Hematopoietic multipotent progenitor cell treated with erythropoietin and hydrocortisone succinate and interleukin-3 and kit ligand, for 8 days (in vitro differentiated cells): ENCODE measurements around the gene RLN3.

ENCODE experiments used
- DNase-seq: peaks from one replicate; pipeline ENCODE4 v3.0.0-alpha.2; 2015

RLN3 gene, protein sequence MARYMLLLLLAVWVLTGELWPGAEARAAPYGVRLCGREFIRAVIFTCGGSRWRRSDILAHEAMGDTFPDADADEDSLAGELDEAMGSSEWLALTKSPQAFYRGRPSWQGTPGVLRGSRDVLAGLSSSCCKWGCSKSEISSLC

DNA sequence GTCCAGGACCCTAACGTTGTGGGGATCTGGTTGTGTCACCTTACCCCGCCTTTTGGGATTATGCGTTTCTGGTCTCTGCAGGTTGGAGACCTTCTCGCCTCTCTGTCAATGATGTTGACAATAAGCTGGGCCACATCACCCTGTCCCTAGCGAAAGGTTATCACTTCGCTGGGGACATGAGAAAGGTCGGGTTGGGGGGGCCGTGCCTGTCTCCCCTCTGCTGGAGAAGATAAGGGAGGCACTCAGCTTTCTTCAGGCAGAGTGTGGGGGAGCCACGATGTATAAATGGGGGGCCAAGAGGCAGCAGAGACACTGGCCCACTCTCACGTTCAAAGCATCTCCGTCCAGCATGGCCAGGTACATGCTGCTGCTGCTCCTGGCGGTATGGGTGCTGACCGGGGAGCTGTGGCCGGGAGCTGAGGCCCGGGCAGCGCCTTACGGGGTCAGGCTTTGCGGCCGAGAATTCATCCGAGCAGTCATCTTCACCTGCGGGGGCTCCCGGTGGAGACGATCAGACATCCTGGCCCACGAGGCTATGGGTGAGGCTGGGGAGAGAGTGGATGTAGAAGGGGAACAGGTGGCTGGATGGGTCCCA is at the start of gene RLN3:
Gene RLN3, plus strand, starts transcription at position 293 of the 595 bp plus-strand sequence. Its CDS starts 57 bp downstream, at position 350.
- no peak for DNase-seq

DNA sequence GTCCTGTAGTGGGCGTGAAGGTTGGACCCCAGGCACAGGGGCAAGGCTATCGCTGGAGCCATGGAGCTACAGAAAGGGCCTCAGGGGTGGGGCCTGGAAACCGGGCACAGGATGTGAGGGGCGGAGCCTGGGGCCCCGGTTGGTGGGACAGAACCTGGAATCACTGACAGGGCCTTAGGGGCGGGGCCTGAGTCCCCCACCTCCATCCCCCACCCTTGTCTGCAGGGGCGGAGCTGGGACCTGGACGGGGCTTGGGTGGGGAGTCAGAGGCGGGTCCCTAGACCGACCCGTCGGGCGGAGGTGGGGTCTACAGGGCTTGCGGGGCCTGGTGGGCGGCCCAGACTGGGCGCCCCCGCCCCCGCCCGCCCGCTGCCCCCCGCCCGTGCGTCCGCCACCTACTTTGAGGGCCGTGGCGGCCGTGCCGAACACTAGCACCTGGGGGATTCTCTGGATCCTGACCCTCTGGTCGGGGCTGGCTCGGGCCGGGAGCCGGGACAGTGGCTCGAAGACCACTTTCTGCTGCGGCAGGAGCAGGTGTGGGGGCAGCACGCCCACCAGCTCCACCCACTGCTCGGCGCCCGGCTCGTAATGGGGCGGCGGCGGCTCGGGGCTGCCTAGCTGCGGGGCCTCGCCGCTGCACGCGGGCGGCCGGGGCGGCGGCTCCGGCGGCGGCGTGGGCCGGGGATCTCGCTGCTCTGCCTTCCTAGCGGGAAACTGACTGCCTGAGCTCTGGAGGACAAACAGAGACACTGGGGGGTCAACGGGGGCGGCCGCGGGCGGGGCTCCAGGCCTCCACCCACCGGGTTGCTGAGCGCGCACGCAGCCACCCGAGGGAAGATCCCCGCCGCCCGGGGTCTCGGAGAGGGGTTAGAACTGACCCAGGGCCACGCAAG is 49.4 kb upstream of the RLN3 start:
- peak; percentile 69 for DNase-seq

DNA sequence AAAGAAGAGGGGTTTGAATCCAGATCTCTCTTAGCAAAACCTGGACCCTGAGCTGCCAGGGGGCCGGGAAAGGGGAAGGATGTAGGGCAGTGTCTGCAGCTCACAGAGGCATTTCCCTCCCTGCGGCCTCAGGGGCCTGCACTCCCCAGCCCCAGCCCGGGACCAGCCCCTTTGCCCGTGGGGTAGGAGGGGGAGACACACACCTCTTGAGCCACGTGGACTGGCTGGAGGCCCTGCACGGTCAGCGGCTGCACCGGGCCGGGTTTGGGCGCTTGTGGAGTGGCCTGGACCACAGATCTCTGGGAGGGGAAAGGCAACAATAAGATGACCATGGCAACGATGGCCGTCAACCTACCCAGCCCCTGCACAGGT is 48.7 kb upstream of the RLN3 start:
- no peak for DNase-seq

DNA sequence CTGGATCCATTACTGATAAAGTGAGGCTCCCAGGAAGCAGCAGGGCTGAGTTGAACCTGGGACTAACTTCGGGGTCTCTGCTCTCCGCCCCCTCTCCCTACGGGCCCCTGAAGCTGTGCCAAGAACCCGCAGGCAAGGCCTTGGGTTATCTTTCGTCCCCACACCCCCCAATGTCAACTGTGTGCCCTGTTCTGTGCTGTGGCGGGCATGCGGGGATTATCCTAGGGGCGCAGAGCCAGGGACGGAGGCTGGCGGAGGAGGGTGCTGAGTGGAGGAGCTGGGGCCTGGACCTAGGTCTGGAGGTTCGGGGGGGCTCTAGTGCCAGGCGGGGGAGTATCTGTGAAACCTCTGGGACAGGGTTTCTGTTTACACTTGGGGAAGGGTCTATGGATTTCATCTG is 48.3 kb upstream of the RLN3 start:
- DNase-seq, result peak; percentile 43

DNA sequence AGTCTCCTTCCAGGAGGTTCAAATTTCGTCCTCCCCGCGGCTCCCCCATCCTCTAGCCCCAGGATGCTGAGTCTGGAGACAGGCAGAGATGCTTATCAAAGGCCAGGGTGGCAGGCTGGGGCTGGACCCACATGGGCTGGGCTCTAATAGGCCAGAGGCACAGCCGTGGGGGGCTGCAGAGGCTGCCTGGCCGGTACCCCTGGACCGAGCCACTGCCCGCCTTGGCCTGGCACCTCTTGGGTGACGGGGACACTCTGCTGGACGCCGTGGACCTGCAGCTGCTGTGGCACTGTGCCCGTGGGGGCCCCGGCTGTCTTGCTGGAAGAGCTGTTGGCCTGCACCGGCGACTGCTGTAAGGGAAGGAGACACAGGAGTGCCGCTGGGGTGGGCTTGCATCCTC is 47.6 kb upstream of the RLN3 start:
- no peak for DNase-seq

DNA sequence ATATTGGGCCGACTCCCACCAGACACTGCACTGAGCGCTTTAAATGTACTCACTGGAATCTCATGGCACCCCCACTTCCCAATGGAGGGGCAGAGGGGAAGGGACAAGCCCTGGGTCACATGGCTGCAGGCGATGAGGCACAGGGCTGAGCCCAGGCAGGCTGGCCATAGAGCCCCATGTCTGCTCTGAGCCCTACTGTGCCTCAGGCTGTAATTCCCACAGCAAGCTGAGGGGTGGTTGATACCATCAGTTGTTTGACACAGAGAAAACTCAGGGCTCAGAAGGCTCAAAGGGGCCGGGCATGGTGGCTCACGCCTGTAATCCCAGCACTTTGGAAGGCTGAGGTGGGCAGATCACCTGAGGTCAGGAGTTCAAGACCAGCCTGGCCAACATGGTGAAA is 46.9 kb upstream of the RLN3 start:
- no peak for DNase-seq

DNA sequence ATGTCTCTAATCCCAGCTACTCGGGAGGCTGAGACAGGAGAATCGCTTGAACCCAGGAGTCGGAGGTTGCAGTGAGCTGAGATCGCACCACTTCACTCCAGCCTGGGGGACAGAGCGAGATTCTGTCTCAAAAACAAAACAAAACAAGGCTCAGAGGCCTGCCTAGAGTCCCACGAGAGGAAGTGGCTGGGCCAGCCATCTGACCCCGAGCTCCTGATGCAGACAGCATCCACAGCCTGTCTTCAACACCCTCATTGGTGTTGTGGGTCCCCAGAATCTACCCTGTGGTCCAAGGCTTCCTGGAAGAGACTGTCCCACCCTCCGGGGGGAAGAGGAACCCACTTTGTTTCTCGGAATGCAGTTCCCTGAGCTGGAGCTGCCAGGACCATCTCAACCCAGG is 46.5 kb upstream of the RLN3 start:
- no peak for DNase-seq

DNA sequence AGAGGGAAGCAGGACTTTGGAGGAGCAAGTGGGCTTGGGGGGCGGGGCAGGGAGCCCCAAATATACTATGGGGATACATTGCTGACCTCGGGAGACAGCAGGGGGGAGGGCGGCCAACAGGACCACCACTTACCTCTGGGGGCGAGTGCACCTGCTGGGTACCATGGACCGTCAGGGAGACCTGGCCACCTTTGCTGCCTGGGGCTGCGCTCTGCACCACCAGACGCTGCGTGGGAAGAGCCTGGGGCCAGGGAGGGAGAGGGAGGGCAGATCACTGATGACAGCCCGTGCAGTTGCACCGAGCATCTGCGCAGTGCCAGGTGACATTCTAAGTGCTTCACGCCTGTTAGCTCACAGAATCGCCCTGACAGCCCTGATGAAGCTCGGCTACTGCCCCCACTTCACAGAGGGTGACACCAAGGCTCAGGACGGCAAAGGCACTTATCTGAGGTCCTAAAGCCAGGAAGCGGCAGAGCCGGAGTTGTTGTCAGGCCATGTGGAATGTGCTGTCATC is 45.9 kb upstream of the RLN3 start:
- no peak for DNase-seq

DNA sequence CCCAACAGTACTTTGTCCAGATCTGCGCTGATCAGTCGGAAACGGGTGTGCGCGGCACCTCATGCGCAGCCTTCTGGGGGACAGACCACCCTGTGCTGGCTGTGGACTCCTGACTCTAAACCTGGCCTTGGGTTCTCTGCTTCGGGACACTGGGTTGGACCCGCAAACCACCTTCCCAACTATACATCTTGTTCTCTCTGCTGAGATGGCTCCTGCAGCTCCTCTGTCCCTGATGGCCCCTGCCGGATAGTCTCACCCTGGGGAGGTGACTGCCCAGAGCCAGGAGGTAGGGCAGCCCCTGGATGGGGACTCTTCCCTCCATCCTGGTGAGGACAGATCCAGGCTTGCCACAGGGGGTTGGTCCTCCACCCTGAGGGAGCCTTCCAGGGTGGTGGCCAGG is 45.2 kb upstream of the RLN3 start:
- DNase-seq, result no peak

DNA sequence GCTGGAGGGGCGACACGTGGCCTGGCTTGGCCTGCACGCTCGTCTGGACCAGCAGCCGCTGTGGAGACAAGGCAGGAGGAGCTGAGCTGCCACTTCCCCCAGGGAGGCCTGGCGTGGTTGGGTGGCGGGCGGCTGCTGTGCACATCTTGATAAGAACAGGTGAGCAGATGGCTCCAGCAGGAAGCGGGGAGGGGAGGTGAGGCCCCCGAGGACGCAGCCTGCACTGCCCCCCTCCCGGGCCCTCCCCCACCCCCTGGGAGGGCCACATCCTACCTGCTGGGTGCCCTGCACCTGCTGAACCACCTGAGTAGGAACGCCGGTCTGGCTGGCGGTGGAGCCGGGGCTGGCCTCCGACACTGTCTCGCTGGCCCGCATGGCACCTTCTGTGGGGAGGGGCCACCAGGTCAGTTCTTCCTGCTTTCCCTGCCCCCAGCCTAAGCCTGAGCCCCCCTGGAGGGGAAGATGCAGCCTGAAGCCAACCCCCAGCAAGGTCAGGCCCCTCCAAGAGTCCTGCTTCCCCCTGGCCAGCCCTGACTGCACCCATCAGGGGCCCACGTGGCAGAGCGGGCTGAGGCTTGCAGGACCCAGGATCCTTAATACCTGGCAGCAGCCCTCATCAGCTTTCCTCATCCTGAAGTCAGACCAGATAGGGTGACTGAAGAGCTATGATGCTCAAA is 44.6 kb upstream of the RLN3 start:
- DNase-seq, result no peak

DNA sequence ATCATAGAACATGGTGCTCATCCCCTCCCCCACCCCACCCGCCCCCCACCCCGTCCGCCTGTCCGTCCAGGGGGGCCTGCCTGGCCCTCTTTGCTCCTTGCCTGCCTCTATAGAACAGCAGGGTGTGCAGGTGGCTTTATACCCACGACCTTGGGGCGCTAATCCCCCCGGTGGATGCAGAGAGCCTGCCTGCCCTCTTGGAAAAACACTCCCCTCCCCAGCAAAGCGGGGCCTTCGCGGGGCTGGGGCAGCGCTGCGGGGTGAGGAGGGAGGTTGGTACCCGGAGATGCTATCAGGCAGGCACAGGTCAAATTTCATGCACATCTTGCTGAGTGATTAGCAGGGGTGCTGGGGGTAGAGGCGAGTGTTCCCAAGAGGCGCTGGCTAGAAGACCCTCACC is 43.8 kb upstream of the RLN3 start:
- no peak for DNase-seq

DNA sequence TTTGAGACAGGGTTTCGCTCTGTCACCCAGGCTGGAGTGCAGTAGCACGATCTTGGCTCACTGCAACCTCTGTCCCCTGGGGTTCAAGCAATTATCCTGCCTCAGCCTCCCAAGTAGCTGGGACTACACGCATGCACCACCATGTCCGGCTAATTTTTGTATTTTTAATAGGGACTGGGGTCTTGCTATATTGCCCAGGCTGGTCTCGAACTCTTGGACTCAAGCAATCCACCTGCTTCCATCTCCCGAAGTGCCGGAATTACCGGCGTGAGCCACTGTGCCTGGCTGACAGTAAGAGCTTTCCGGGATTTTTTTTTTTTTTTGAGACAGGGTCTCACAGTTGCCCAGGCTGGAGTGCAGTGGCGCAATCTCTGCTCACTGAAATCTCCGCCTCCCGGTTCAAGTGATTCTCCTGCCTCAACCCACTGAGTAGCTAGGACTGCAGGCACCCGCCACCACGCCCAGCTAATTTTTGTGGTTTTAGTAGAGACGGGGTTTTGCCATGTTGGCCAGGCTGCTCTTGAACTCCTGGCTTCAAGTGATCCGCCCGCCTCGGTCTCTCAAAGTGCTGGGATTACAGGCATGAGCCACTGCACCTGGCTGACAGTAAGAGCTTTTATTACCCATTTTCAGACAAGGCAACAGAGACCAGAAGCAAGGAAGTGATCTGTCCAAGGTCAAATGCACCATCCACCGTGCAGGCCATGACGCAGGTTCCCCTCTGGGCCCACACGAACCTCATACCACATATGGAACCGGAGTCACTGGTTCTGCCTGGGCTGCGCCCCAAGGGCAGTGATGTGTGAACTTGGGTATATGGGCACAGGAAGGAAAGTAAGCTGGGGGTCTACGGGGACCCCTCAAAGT is 42.8 kb upstream of the RLN3 start:
- DNase-seq, result no peak

DNA sequence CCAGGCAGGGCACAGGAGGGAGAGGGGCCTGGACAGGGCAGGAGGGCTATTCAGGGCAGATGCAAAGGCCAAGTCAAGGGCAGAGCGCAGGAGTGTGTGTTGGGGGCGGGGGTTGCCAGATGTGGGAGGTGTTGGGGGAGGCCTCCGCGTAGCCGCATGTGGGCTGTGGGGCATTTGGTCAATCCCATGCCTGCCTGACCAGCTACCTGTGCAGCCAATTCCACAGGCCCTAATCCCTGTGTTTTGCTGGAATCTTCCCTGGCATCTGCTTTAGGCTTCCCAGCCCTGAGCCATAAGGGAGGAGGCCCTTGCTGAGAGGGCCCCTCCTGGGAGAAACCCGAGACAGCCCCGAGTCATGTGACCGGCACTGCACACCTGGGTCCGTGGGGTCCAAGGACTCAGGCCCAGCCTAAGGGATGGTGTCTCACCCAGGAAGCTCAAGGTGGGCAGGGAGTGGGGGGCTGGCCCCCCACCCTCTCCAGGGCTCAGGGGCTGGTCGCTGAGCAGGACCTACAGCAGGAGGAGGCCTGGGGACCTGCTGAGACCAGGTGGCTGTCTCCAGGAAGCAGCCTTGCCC is 42.1 kb upstream of the RLN3 start:
- no peak for DNase-seq

DNA sequence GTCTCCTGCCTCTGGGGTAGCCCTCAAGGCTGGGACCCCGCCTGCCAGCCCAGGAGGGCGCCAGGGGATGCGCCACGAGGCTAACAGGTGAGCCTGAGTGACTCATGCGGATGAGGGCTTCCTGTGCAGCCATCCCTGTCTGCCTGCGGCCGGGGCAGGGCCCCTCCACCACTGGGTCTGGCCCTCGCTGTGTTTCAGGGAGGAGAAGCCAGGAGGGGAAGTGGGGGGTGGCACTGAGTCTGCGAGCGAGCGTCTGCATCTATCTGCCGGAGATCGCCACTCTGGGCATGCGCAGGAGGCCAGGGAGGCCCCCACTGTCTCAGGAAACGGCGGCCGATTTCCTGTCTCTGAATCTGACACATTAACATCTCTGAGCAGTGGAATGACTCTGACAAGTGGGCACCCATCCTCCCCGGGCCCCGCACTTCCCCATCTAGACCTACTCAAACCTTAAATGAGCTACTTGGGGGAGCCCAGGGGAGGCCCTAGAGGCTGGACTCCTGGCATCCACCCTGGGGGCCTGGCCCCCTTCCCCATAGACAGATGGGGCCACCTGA is 41.5 kb upstream of the RLN3 start:
- peak; percentile 78 for DNase-seq

DNA sequence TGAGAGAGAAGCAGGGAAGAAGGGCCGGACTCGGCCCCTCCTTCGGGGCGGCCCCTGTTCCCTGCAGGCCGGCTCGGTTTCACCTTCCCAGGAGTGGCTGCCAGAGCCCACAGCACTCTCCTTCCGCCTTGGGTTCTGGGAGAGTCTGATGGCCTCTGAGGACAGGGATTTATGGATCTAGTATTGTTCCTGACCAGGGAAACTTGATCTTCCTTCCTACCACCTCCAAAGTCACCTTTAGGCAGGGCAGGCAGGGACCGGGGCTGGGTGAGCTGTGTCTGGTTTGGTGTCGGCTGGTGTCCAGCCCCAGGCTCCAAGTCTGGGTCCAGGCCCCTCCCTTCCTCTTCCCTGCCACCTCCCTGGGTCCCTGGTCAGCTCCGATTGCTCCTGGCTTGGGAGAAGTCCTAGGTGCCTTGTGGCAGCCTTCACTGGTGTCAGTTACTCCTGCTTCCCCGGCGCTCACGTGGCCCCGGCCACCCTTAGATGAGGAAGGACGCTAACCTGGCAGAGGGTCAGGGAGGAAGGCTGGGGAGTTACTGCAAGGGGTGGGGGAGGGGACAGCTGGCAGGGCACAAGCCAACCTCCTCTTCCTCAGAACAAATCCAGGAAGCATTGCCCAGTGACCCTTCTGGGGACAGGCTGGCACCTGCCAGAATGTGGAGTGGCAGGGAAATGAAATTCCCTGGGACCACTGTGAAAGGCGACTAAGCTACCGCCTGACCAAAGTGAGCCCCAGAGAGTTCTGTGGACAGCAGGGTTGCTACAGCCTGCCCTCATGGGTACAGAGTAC is 40.7 kb upstream of the RLN3 start:
- DNase-seq, result no peak

DNA sequence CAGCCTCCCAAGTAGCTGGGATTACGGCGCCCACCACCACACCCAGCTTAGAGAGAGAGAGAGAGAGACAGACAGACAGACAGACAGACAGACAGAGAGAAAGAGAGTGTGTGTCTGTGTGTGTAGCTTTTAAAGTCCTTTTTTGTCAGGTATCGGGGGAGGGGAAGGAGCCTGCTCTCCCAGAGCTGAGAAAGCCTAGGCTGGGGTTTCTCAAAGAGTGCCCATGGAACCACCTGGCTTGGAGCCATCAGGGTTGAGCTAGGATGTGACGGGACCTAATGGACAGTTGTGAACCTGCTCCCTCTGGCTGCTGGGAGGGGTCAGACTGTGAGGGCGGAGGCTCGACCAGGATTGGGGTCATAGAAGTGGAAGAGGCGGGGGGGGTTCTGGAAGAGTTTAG is 38.5 kb upstream of the RLN3 start:
- DNase-seq, result no peak

DNA sequence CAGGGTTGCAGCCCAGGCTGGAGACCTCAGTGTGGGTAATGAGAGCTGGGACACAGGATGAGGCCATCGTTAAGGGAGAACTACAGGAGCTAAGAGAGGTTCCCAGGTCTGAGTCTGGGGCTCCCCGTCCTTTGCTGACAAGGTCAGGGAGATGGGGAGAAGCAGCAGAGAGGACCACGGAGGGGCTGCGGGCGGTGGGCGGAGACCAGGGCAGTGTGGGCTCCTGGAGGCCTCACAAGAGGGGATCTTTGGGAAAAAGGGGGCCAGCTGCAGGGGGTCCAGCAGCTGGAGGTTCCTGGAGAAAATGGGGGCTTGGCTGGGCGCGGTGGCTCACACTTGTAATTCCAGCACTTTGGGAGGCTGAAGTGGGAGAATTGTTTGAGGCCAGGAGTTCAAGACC is 37.9 kb upstream of the RLN3 start:
- no peak for DNase-seq

DNA sequence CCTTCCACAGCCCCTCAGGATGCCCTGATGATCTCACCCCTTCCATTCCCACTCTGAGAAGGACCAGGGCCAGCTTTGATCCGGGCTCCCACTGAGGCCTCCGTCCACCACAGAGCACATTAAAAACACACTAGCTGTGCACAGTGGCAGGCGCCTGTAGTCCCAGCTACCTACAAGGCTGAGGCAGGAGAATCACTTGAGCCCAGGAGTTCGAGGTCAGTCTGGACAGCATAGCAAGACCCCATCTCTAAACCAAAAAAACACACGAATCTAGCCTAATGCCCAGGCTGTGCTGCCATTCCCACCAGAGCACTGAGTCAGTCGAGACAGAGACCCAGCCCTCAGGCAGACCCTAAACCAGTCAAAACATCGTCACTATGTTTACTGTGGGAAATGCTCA is 35.9 kb upstream of the RLN3 start:
- no peak for DNase-seq

DNA sequence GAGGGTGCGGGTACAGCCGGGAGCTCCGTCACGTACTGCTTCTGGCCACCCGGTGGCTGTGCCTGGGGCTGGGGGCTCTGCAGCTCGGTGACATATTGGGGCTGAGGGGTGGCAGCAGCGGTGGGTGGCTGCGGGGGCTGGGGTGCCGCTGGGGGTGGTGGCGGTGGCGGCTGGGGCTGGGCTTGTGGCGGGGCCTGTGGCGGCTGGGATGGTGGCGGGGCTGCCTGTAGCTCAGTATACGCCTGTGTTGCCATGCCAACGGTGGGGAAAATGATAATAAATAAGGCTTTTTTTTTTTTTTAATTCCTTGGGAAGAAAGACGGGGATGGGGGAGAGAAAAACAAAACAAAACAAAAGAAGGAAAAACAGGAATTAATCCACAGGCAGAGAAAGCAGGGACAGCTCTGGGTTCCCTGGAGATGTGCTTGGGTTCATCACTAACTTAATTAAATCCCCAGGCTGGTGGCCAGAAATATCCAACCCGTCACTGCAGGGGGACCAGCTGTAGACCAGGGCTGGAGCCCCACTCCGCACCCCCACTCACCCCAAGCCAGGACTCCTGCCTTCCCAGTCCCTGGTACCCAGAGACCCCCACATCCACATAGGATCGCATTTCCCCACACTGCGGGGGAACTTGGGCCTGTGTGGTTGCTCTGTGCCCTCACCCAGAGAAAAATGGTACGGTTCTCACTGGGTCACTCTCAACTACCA is 34.2 kb upstream of the RLN3 start:
- no peak for DNase-seq

DNA sequence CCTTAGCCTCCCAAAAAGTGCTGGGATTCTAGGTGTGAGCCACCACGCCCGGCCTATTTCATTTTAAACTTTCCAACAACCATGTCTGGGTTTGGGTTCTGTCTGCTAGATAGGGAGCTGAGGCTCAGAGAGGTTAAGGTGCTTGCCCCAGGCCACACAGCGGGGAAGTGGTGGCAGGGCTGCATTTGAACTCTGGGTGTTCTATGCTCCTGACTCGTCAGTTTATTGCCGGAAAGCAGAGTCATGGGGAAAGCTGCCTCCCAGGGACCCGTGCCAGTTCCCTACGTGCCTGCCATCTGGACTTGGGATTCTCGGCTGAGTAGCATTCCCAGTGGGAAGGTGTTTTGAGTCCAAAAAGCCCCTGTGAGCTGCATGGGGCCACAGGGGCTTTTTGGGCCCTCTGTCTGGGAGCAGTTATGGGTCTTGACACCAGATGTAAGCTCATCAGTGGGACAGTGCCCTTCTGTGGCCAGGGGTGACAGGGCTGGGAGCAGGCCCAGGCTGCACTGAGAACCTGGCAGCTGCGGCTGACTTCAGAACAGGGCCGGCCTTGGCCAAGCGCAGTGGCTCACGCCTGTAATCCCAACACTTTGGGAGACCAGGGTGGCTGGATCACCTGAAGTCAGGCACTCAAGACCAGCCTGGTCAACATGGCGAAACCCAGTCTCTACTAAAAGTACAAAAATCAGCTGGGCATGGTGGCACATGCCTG is 32.8 kb upstream of the RLN3 start:
- DNase-seq, result no peak
